ENCODE measurements around the gene RUVBL1.

- TF ChIP-seq CTCF (IDR thresholded peaks at IDR 0.05; ENCODE audit: low read length) (no peak), EZH2phosphoT487 (IDR thresholded peaks at IDR 0.05; ENCODE audit: low read length) (no peak), EZH2 (optimal IDR thresholded peaks at IDR 0.05; ENCODE audit: low read depth, low read length) (no peak)
Measured at GRCh38 chr3:128079823-128080222, 43.8 kb downstream of the RUVBL1 start.

Data from MM.1S (cell line).